Stimulated activated naive CD8-positive, alpha-beta T cell treated with anti-CD3 and anti-CD28 coated beads, Interleukin-15, Interleukin-2, amounts not matched to agents 100 U/mL and 50 U/mL, for 24 hours (primary cell): ENCODE results near the gene MFSD12.

Experiments used
- ATAC-seq: fragments of 150-1000 bp; cut with Tn5 transposase; one replicate; pipeline ENCODE4 v1.10.0; 2021
- DNase-seq: peaks from one replicate; pipeline ENCODE4 v3.0.0; 2021

Gene MFSD12

GRCh38 chr19:3557461-3558248 lies at the start of gene MFSD12:
Gene MFSD12, minus strand, starts transcription at chr19:3557586. Its CDS starts 183 bp downstream, at chr19:3557403.
- DNase-seq (peak; percentile 98), ATAC-seq (peak; percentile 92)

- peak; percentile 41 for ATAC-seq
- DNase-seq, result peak; percentile 86
These were observed 49.4 kb upstream of the MFSD12 start, which contains the start of gene TBXA2R for GRCh38 chr19:3606690-3607289. Gene TBXA2R, minus strand, starts transcription at chr19:3606875. Its CDS starts 6,241 bp downstream, at chr19:3600634.

GRCh38 chr19:3606174-3606689 lies 48.8 kb upstream of the MFSD12 start:
- DNase-seq, result peak; percentile 40
- peak; percentile 25 for ATAC-seq

- ATAC-seq (no peak), DNase-seq (no peak)
These were observed 48.4 kb upstream of the MFSD12 start for GRCh38 chr19:3605770-3606169.

GRCh38 chr19:3605361-3605760 lies 48.0 kb upstream of the MFSD12 start:
- ATAC-seq (no peak), DNase-seq (no peak)

GRCh38 chr19:3604987-3605343 lies 47.6 kb upstream of the MFSD12 start:
- ATAC-seq (peak; percentile 56), DNase-seq (peak; percentile 63)

- DNase-seq (no peak), ATAC-seq (peak; percentile 12)
These were observed 47.0 kb upstream of the MFSD12 start for GRCh38 chr19:3604227-3604986.

- DNase-seq, result no peak
- no peak for ATAC-seq
These were observed 45.9 kb upstream of the MFSD12 start for GRCh38 chr19:3603121-3603811.

- DNase-seq (no peak), ATAC-seq (no peak)
These were observed 43.6 kb upstream of the MFSD12 start for GRCh38 chr19:3601021-3601420.

GRCh38 chr19:3599776-3600187 lies 42.4 kb upstream of the MFSD12 start:
- DNase-seq (no peak), ATAC-seq (no peak)

GRCh38 chr19:3595521-3596061 lies 38.2 kb upstream of the MFSD12 start:
- DNase-seq (no peak), ATAC-seq (no peak)

- DNase-seq, result no peak
- no peak for ATAC-seq
These were observed 35.8 kb upstream of the MFSD12 start for GRCh38 chr19:3593156-3593555.

- no peak for ATAC-seq
- no peak for DNase-seq
These were observed 34.7 kb upstream of the MFSD12 start for GRCh38 chr19:3591876-3592613.

GRCh38 chr19:3590991-3591659 lies 33.7 kb upstream of the MFSD12 start:
- no peak for DNase-seq
- ATAC-seq, result no peak

- no peak for DNase-seq
- ATAC-seq, result no peak
These were observed 32.6 kb upstream of the MFSD12 start for GRCh38 chr19:3589949-3590348.

GRCh38 chr19:3589439-3589838 lies 32.1 kb upstream of the MFSD12 start:
- ATAC-seq, result no peak
- no peak for DNase-seq

- DNase-seq, result no peak
These were observed 29.4 kb upstream of the MFSD12 start for GRCh38 chr19:3586707-3587346.

GRCh38 chr19:3586127-3586626 lies 28.8 kb upstream of the MFSD12 start:
- DNase-seq (peak; percentile 65), ATAC-seq (no peak)

More at GRCh38 chr19:3586707-3587346, 29.4 kb upstream of the MFSD12 start:
- ATAC-seq, result no peak

GRCh38 chr19:3585301-3586126 lies 28.1 kb upstream of the MFSD12 start, which contains the start of gene GIPC3:
Gene GIPC3, plus strand, starts transcription at chr19:3585478. Its CDS starts 120 bp downstream, at chr19:3585598.
- no peak for ATAC-seq

More at GRCh38 chr19:3585301-3586126, 28.1 kb upstream of the MFSD12 start, which contains the start of gene GIPC3:
- peak; percentile 33 for DNase-seq
